COR-L47 (cell line): ENCODE data around the gene ANKRD44.
"Not testable (repeated sequence)": the region's sequence is repeated elsewhere in the genome, so short reads cannot be mapped to it uniquely, and the experiment has no call there.

Experiments used
- DNase-seq: peaks from one replicate; lab custom pipeline; 2025; lab: John Stamatoyannopoulos, UW

ANKRD44 gene

GRCh38 chr2:197259470-197259999 is 51.0 kb downstream of the ANKRD44 start:
- DNase-seq, result no peak

- no peak for DNase-seq
Observed at GRCh38 chr2:197258580-197258979, 52.0 kb downstream of the ANKRD44 start.

GRCh38 chr2:197256547-197257170 is 53.9 kb downstream of the ANKRD44 start:
- DNase-seq, result no peak

DNA sequence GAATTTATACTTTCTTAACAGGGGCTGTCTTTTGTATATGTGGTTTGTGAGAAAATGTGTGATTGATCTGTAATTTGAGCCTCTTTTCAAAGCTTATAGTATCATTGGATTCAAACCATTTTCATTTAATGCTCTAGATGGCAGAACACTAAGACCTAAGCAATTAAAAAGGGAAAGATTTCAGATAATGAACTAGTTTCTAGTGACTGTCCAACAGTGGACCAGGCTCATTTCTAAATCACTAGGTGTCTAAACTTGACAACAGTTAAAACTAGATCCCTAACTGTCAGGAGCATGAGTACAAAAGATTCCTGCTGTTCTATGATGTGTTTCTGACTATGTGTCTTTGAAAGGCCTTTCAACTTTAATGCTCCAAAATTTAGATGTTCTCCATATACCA is 54.6 kb downstream of the ANKRD44 start:
- no peak for DNase-seq

GRCh38 chr2:197255543-197255942 is 55.0 kb downstream of the ANKRD44 start:
- DNase-seq, result no peak

DNA sequence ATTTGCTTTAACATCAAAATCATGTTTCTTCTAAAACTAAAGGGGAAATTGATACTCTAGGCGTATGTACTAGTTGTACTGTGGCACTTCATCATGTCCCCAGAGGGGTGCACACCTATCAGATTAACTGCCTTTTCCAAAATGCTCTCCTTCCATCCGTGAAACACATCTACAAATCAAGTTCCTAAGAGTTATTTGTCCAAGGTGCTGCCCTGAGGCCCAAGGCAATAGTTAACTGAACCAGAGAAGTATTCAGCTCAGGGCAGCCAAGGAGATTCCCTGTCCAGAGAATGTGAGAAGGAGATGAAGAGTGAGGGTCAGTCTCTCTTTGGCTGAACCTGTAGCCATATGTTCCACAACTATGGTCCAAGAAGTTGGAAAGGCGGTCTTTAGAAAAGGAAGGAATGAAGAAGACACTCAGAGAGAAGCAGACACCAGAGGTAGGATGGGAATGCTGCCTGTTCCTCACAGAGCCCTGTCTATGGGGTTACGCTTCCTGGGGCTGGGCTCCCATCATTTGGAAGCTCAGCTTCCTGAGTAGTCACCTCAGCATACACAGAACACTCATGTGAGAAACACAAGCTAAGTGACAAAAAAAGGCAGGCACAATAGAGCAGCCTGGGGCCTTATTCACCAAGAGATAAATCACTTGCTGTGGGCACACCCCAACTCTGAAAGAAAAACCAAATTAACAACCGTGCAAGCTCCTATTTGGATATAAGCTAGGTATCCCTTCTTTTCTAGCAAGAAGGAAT is 55.6 kb downstream of the ANKRD44 start:
- DNase-seq, result no peak

DNA sequence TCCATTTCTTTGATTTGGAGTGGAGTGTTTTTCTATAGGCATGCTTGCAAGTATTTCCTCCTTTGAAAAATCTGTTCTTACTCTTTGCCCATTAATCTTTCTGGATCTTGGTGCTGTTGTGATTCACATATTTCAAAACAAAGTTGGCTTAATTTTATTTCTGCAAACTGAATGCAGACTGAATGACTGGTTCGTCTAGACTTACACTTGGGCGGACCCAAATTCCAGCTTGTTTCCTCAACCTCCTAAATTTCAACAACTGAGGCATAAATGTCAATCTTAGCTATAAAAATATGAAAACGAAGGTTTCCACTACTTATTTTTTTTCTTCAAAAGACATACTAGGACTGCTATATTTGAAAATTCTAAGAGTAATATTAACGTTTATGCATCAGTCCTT is 59.0 kb downstream of the ANKRD44 start:
- no peak for DNase-seq

DNA sequence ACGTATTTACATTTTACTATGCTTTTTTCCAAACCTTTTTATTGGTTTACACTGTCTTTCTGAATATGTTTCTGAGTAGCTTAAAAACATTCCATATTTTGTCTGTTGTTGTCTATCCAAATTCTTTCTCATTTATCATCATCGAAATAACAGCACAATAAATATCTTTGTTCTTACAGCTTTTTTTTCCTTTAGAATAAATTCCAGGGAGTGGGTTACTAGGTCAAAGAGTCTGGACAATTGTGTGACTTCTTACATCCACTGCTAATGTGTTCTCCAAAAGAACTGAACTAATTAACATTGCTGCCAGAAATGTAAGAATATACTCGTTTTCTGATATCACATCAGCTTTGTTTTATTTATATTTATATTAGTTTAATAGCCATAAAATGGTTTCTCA is 59.4 kb downstream of the ANKRD44 start:
- DNase-seq, result no peak

DNA sequence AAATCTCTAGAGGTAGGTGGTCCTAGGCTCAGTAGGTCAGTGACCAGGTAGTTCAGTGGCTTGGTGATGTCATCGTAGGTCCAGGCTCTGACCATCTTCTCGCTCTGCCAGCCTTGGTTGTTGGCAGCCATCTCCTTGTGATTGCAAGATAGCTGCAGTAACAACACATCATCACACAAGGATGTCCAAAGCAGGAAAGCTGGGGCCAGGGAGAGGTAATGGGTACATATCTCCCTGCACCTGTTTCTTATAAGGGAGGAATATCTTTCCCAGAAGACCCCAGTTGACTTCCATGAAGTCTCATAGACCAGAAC is 60.5 kb downstream of the ANKRD44 start:
- no peak for DNase-seq

DNA sequence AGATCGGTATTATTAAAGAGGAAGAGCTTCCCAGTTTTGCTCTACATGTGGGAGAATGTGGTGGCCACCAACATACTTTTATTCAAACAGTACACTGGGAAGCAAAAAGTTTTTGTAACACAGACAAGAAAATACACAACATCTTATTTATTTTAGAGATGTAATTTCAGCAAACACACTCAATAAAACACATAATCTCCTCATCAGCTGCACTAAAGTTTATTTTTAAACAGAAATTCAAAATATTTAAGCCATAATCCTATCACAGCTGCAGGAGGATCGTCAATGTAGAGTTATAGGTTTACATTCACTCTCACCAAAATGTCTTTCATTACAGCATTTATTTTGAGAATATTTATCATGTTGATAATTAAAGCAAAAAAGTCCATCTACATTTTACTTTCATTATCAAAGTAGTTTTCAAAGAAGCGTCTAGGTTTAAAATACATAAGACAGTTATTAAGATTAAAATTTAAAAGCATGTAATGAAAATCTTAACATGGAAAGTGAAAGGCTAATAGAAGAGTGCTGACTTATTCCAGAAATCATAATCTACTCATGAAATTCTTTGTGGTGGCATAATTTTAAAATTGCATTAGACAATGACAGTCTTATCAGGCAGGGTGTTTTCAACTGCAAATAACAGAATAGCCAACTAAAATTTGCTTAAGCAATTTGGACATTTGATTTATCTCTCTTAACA is 61.0 kb downstream of the ANKRD44 start:
- DNase-seq, result no peak

DNA sequence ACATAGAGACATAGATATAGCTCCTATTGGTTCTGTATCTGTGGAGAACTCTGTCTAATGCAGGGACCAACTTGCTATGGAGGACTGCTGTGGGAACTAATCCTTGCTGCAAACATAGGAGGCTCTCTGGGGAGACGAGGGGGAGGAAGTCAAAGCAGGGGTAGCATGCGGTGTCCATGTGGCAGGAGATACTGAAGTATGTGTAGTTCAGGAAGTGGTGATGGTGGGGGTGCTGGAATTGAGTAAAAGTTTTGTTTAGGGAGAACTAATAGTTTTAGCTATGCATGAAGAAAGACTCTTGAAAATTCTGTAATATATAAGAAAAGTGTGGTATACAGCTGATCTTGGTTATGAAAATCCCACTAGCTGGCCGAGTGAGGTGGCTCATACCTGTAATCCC is 62.0 kb downstream of the ANKRD44 start:
- no peak for DNase-seq

DNA sequence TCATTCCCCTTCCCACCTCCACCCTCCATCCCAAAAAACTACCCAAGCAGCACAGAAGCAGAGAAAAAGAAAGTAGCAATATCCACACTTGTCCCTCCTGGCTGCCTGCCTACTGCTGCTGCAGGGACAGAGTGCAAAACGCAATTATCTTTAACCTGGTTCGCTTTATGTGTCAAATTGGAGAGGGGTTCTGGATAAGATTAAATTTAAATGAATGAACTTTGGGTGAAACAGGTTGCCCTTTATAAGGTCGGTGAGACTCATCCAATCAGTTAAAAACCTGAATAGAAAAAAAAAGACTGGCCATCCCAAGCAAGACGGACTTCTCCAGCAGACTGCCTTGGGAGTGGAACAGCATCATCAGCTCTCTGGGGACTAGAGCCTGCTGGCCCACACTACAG is 62.6 kb downstream of the ANKRD44 start:
- no peak for DNase-seq

- no peak for DNase-seq
Observed at GRCh38 chr2:197247083-197247482, 63.5 kb downstream of the ANKRD44 start.

- no peak for DNase-seq
Observed at GRCh38 chr2:197245829-197246804, 64.5 kb downstream of the ANKRD44 start.

GRCh38 chr2:197244349-197244748 is 66.2 kb downstream of the ANKRD44 start:
- no peak for DNase-seq

DNA sequence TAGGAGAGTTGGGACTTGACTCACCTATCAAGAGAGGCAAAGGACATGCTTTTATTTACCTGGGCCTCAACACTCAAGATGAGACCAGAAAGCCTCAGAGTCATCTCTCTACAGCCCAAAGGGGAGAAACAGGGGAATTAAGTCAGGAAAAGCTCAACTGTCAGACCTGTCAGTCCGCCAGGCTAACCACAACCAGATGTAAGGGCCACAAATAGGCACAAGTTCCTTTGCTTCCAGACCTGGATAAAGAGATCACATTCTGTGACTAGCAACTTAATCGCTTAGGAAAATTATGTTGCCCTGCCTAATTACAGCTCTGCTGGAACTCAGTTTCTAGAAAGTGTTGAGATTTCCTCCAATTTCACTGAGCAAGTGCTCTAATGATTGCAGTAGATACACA is 67.9 kb downstream of the ANKRD44 start:
- no peak for DNase-seq

GRCh38 chr2:197241596-197241995 is 69.0 kb downstream of the ANKRD44 start:
- DNase-seq, result no peak

- no peak for DNase-seq
Observed at GRCh38 chr2:197241153-197241552, 69.4 kb downstream of the ANKRD44 start.

- DNase-seq, result no peak
Observed at GRCh38 chr2:197240421-197241041, 70.0 kb downstream of the ANKRD44 start.

GRCh38 chr2:197240018-197240417 is 70.6 kb downstream of the ANKRD44 start:
- DNase-seq, result not testable (repeated sequence)

- DNase-seq, result no peak
Observed at GRCh38 chr2:197239434-197239833, 71.1 kb downstream of the ANKRD44 start.

- DNase-seq, result no peak
Observed at GRCh38 chr2:197238043-197238365, 72.6 kb downstream of the ANKRD44 start.
